Common myeloid progenitor, CD34-positive (primary cell): ENCODE results near the gene CFAP73.

ENCODE experiments used
- CTCF ChIA-PET: fragments of 350-600 bp; sonication (Branson Sonifier 250); formaldehyde crosslinking; loops from one replicate; lab custom pipeline; 2021; ENCODE audit warnings: antibody characterized with exemption; lab: Charles Lee
- POLR2A ChIA-PET: fragments of 350-600 bp; sonication (Branson Sonifier 250); formaldehyde crosslinking; loops from one replicate; lab custom pipeline; 2021; ENCODE audit warnings: antibody characterized with exemption; lab: Charles Lee
- DNase-seq, 3 donors: peaks; one replicate each; pipeline versions ENCODE4 v3.0.0 to v3.0.0-alpha.2; 2013
- H3K27ac ChIP-seq, 2 experiments: 1 replicate in 1 of 2; 2 replicates in 1 of 2; pipeline ENCODE4 v1.7.0; 2013; ENCODE audit warnings: inconsistent platforms in 2 of 2, low read length in 2 of 2, mild to moderate bottlenecking in 2 of 2, low read depth in 1 of 2, moderate library complexity in 1 of 2; ENCODE audit not compliant: severe bottlenecking in 2 of 2, insufficient read depth in 1 of 2, poor library complexity in 1 of 2
- H3K27me3 ChIP-seq, 5 experiments: replicated peaks in 2 of 5; 1 replicate in 3 of 5; 2 replicates in 2 of 5; pipeline versions ENCODE4 v1.6.1 to v1.7.0; 2013; ENCODE audit warnings: low read length in 4 of 5, mild to moderate bottlenecking in 2 of 5, moderate library complexity in 2 of 5, inconsistent platforms in 1 of 5; ENCODE audit not compliant: insufficient read depth in 5 of 5, control insufficient read depth in 4 of 5
- H3K36me3 ChIP-seq, 4 experiments: 1 replicate in 2 of 4; 2 replicates in 2 of 4; pipeline versions ENCODE4 v1.6.1 to v1.7.0; 2013; ENCODE audit warnings: low read length in 3 of 4, control low read depth in 1 of 4, mild to moderate bottlenecking in 1 of 4; ENCODE audit not compliant: control insufficient read depth in 4 of 4, insufficient read depth in 4 of 4
- H3K4me1 ChIP-seq, 4 experiments: 1 replicate in 3 of 4; 2 replicates in 1 of 4; pipeline versions ENCODE4 v1.6.1 to v1.7.1; 2013; ENCODE audit warnings: low read length in 3 of 4, mild to moderate bottlenecking in 3 of 4, control low read depth in 1 of 4, inconsistent platforms in 1 of 4, moderate library complexity in 1 of 4; ENCODE audit not compliant: control insufficient read depth in 4 of 4, insufficient read depth in 4 of 4; ENCODE audit errors: control extremely low read depth in 1 of 4
- H3K4me3 ChIP-seq, 7 experiments: 1 replicate in 4 of 7; 2 replicates in 3 of 7; pipeline versions ENCODE4 v1.5.1 to v1.7.0; 2013; ENCODE audit warnings: mild to moderate bottlenecking in 7 of 7, low read length in 6 of 7, moderate library complexity in 6 of 7, inconsistent platforms in 2 of 7, low read depth in 2 of 7, control low read depth in 1 of 7; ENCODE audit not compliant: insufficient read depth in 4 of 7, control insufficient read depth in 1 of 7; ENCODE audit errors: extremely low read depth in 1 of 7
- H3K9me3 ChIP-seq, 5 experiments: 1 replicate in 4 of 5; 2 replicates in 1 of 5; pipeline versions ENCODE4 v1.6.1 to v1.7.1; 2013; ENCODE audit warnings: low read length in 4 of 5, mild to moderate bottlenecking in 2 of 5, inconsistent platforms in 1 of 5, low read depth in 1 of 5, moderate library complexity in 1 of 5; ENCODE audit not compliant: control insufficient read depth in 4 of 5, insufficient read depth in 2 of 5; ENCODE audit errors: control extremely low read depth in 1 of 5
- WGBS: methylation state at CpG from one replicate; pipeline ENCODE4 v1.1.5; 2013; ENCODE audit not compliant: insufficient coverage; 5-methylcytosine and 5-hydroxymethylcytosine counted together

The CFAP73 gene

DNA sequence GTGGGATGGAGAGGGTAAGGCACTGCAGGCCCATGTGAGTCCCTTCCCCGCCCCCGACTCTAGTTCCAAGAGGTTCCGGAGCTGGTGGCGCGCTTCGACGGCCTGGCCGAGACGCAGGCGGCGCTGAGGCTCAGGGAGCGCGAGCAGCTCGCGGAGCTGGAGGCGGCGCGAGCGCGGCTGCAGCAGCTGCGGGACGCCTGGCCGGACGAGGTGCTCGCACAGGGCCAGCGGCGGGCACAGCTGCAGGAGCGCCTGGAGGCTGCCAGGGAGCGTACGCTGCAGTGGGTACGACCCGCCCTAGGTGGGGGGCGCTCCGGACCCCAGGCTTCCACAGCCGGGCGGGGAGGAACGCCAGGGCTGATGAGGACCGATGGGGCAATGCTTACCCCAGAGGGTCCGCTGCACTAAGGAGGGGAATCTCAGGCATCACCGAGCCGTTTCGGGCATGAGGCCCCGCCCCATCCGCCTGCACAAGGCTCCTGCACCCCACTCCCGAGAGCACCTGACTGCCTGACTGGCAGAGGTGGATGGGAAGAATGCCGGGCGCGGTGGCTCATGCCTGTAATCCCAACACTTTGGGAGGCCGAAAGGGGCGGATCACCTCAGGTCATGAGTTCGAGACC is 4.9 kb downstream of the CFAP73 start:
- DNase-seq = peak in 2 of 3 donors; percentile 38 to 54
- Histone ChIP-seq H3K4me1 (peaks cover 0 to 48% (median 44%) of the 10 kb centered on the region in 4 experiments), H3K27me3 (peaks cover 0 to 32% (median 12%) of the 10 kb centered on the region in 5 experiments), H3K36me3 (peaks cover 0 to 27% (median 19%) of the 10 kb centered on the region in 4 experiments), H3K9me3 (no peaks in the 10 kb centered on the region), H3K27ac (no peak overlapping the region), H3K4me3 (peak overlapping the region in 6 of 7 experiments; percentile 16 to 54 (median 36))
- ChIA-PET CTCF (interaction anchor here (0.9 to 12.7 kb wide), 16 partner anchors 10 to 164 kb away, joined by 3 to 149 read pairs (median 5); partner anchors contain the start of gene RASAL1), POLR2A (no interaction called here)
- 1% methylated on average over 45 of the region's 51 CpGs for WGBS

DNA sequence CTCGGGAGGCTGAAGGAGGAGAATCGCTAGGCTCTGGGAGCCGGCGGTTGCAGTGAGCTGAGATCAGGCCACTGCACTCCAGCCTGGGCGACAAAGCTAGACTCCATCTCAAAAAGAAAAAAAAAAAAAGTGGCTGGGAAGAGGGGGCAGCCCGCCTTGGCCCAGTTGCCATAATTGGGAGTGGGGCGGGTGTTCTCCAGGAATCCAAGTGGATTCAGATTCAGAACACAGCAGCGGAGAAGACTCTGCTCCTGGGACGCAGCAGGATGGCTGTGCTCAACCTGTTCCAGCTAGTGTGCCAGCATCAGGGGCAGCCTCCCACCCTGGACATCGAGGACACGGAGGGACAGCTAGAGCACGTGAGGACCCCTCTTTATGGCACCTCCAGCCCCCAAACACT is 5.5 kb downstream of the CFAP73 start:
- H3K4me1 ChIP-seq = peaks cover 0 to 42% (median 41%) of the 10 kb centered on the region in 4 experiments
- POLR2A ChIA-PET = no interaction called here
- peaks cover 0 to 32% (median 12%) of the 10 kb centered on the region in 5 experiments for H3K27me3 ChIP-seq
- no peak overlapping the region for H3K27ac ChIP-seq
- H3K9me3 ChIP-seq = no peaks in the 10 kb centered on the region
- 70% methylated on average over 10 of the region's 12 CpGs for WGBS
- H3K36me3 ChIP-seq = peaks cover 0 to 33% (median 23%) of the 10 kb centered on the region in 4 experiments
- no peak overlapping the region for H3K4me3 ChIP-seq
- no peak for DNase-seq
- CTCF ChIA-PET = interaction anchor here (1.1 to 12.7 kb wide), 7 partner anchors 13 to 106 kb away, joined by 3 to 149 read pairs (median 11); partner anchors contain the start of gene RASAL1

DNA sequence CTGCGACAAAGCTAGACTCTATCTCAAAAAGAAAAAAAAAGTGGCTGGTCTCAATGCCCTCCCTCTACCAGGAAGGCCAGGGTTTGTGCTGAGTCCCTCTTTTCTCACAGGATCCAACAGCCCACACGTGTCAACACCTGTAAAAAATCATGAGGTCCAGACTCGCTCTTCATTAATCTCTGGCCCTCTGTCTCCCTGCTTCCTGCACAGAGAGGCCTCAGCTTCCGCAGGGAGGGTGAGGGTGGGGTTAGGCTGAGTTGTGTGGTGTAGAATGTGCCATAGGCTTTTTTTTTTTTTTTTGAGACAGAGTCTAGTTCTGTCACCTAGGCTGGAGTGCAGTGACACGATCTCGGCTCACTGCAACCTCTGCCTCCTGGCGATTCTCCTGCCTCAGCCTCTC is 6.1 kb downstream of the CFAP73 start:
- peaks cover 0 to 29% (median 12%) of the 10 kb centered on the region in 5 experiments for H3K27me3 ChIP-seq
- WGBS = 29% methylated on average over 2 of the region's 7 CpGs
- peak; percentile 41 to 83 (median 76) for DNase-seq
- no peak overlapping the region for H3K4me3 ChIP-seq
- H3K27ac ChIP-seq = no peak overlapping the region
- peaks cover 2 to 39% (median 26%) of the 10 kb centered on the region in 4 experiments for H3K36me3 ChIP-seq
- ChIA-PET CTCF (interaction anchor here (1.0 to 12.7 kb wide), 5 partner anchors 11 to 107 kb away, joined by 3 to 149 read pairs (median 11); partner anchors contain the start of gene RASAL1), POLR2A (no interaction called here)
- peaks cover 0 to 42% (median 40%) of the 10 kb centered on the region in 4 experiments for H3K4me1 ChIP-seq
- no peaks in the 10 kb centered on the region for H3K9me3 ChIP-seq

DNA sequence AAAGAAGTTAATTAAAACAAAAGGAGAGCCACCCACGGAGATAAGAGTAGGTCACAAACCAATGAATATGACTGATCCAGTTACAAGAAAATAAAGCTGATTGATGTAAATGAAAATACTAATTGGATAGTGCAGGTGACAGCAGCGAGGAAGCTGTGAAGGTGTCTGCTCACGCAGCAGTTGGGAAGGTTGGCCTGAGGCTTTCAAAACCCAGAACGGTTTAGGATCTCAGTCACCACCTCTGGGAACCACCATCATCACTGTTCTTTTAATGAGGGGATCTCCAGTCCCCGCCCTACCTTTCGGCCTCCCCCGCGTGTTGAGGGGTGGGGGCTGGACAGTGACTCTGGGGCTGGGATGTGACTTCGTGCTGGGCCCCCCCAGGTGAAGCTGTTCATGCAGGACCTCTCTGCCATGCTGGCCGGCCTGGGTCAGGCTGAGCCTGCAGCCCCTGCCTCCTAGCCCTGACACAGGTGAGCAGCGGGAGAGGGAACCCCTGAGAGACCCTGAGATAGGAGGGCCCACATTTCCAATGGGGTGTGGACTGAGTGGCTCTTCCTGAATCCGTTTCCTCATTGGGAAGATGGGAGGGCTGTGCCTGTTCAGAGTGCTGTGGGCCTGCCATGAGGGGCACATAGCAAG is 7.8 kb downstream of the CFAP73 start:
- peaks cover 4 to 51% (median 36%) of the 10 kb centered on the region in 4 experiments for H3K36me3 ChIP-seq
- H3K4me1 ChIP-seq = peaks cover 0 to 41% (median 37%) of the 10 kb centered on the region in 4 experiments
- no peak overlapping the region for H3K4me3 ChIP-seq
- ChIA-PET CTCF (interaction anchor here (0.9 to 6.1 kb wide), 2 partner anchors 17 to 21 kb away, joined by 4 to 50 read pairs; no protein-coding TSS in a partner anchor), POLR2A (no interaction called here)
- no peak overlapping the region for H3K27ac ChIP-seq
- H3K9me3 ChIP-seq = no peaks in the 10 kb centered on the region
- no peak for DNase-seq
- 96% methylated on average over 5 of the region's 12 CpGs for WGBS
- peaks cover 0 to 22% (median 8%) of the 10 kb centered on the region in 5 experiments for H3K27me3 ChIP-seq

DNA sequence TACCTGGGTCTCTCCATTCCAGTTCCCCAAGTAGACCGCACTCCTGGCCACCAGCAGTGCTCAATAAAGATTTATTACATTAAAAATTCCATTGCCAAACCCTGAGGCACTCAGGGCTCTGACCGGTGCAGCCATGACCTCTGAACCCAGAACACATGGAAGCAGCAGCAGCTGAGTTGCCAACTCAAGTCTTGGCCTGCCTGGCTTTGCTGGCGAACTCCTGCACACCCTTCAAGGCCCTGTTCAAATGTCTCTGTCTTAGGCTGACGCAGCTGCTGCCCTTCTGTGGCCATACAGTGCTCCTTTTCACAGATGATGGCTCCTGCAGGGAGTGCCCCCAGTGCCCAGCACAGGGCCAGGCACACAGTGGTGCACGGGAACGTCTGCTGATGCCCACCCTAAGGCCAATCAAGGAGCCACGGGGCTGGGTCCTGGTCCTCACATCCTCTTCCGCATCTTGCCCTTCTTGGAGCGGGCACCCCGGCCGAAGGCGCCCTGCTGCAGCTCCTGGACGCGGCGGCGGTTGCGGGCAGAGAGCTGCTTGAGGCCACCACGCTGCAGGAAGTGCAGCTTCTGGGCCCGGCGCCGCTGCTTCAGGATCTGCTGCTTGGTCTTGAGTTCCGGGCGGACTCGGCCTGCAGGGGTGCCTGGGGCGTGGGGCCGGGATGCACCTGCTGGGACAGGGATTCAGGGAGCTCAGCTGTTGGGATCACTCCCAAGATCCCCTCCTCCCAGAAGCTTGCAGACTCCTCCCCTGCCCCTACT is 9.1 kb downstream of the CFAP73 start:
- Histone ChIP-seq H3K36me3 (peaks cover 11 to 64% (median 46%) of the 10 kb centered on the region in 4 experiments), H3K9me3 (no peaks in the 10 kb centered on the region), H3K4me3 (no peak overlapping the region), H3K4me1 (peaks cover 0 to 28% (median 24%) of the 10 kb centered on the region in 4 experiments), H3K27me3 (peaks cover 0 to 19% (median 4%) of the 10 kb centered on the region in 5 experiments), H3K27ac (no peak overlapping the region)
- 99% methylated on average over 26 of the region's 26 CpGs for WGBS
- CTCF ChIA-PET = interaction anchor here (1.3 to 6.1 kb wide), 2 partner anchors 9 to 15 kb away, joined by 5 to 50 read pairs; no protein-coding TSS in a partner anchor
- no peak for DNase-seq
- POLR2A ChIA-PET = interaction anchor here (0.6 kb wide), 1 partner anchor 28 kb away, joined by 3 read pairs; no protein-coding TSS in a partner anchor

DNA sequence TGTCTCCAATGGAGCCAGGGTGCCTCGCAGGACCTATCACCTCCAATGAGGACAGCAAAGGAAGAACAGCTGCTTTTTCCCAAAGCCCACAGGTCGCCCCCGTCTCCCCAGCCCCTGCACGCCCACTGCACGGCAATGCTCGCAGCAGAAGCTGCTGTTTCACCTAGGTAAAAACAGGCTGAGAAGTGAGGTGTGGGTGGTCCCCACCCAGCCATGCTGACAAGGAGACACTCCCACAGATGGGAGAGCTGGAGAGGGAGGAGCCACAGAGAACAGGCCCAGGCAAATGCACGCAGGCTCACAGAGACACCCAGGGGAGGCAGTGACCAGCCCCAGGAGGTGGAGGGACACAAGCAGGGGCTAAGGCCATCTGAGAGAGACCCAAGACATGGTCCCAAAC is 10.4 kb downstream of the CFAP73 start:
- H3K9me3 ChIP-seq = no peaks in the 10 kb centered on the region
- 96% methylated on average over 7 of the region's 7 CpGs for WGBS
- POLR2A ChIA-PET = no interaction called here

More for the DNA sequence above, 10.4 kb downstream of the CFAP73 start:
- DNase-seq = no peak
- CTCF ChIA-PET = interaction anchor here (0.8 to 6.1 kb wide), 4 partner anchors 10 to 112 kb away, joined by 3 to 50 read pairs (median 3); no protein-coding TSS in a partner anchor
- H3K4me3 ChIP-seq = no peak overlapping the region
- H3K27ac ChIP-seq = no peak overlapping the region
- H3K27me3 ChIP-seq = peaks cover 0 to 6% (median 4%) of the 10 kb centered on the region in 5 experiments
- peaks cover 14 to 73% (median 56%) of the 10 kb centered on the region in 4 experiments for H3K36me3 ChIP-seq
- peaks cover 0 to 16% (median 12%) of the 10 kb centered on the region in 4 experiments for H3K4me1 ChIP-seq
